Body of pancreas (tissue), 4 donors: ENCODE results near the gene TMEM14C.

ENCODE experiments used
- POLR2A ChIP-seq, 3 donors: fragments of 450-650 bp; IDR thresholded peaks; one replicate each; pipeline ENCODE4 v1.6.1; 2016; ENCODE audit warnings: antibody characterized with exemption in 3 of 3, mild to moderate bottlenecking in 2 of 3
- TF ChIP-seq, protein P1 (sequence below), 7 experiments: fragments of 450-650 bp in 4 of 7; fragments of 200-600 bp in 3 of 7; sonication (generic) in 3 of 7; IDR thresholded peaks; one replicate each; pipeline ENCODE4 v1.5.1; 2016 to 2019; ENCODE audit warnings: antibody characterized with exemption in 7 of 7

DNA sequence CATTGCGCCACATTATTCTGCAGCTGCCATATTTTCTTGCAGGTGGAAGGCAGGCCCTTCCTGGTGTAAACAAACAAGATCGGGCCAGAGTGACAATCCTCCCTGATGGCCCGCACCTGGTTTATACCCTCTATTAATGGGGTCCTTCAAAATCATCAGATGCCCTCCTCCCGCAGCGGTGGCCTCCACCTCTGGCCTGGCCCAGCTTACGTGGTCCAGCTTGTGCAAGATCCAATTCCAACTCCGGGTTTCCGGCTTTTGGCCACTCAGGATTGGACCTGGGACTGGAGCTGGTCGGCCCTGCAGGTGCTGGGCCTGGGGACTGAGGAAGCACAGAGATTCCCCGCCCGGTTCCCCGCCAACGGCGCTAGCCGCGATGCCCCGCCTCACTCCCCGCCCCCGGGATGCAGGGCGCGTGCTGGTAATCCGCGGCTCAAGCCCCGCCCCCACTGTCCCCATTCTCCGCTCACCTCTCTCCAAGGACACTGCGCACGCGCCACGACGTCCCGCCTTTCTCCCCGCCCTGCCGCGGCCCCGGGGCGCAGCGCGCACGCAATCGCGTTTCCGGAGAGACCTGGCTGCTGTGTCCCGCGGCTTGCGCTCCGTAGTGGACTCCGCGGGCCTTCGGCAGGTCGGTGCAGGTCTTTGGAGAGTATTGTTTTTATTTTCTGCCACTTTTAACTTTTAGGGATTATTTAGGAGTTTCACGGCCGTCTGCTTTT, 24.5 kb downstream of the TMEM14C start, which contains the start of gene TMEM14B:
- peak; percentile 64 to 92 (median 91) for TF ChIP-seq POLR2A (IDR thresholded peaks at IDR 0.05)
- TF ChIP-seq, protein P1, sequence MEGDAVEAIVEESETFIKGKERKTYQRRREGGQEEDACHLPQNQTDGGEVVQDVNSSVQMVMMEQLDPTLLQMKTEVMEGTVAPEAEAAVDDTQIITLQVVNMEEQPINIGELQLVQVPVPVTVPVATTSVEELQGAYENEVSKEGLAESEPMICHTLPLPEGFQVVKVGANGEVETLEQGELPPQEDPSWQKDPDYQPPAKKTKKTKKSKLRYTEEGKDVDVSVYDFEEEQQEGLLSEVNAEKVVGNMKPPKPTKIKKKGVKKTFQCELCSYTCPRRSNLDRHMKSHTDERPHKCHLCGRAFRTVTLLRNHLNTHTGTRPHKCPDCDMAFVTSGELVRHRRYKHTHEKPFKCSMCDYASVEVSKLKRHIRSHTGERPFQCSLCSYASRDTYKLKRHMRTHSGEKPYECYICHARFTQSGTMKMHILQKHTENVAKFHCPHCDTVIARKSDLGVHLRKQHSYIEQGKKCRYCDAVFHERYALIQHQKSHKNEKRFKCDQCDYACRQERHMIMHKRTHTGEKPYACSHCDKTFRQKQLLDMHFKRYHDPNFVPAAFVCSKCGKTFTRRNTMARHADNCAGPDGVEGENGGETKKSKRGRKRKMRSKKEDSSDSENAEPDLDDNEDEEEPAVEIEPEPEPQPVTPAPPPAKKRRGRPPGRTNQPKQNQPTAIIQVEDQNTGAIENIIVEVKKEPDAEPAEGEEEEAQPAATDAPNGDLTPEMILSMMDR (IDR thresholded peaks at IDR 0.05): peak in 1 of 7 experiments; percentile 23
